ENCODE results near the gene CAMK1D. TPM values are rescaled to one million over a fixed set of nuclear protein-coding genes. Genes with fewer than 3 reads are reported as not detected.

Gene CAMK1D
- total RNA-seq, 2 donors from 2014 or later: 4.8 to 14.5 TPM

- Histone ChIP-seq H3K27ac (no peak overlapping the region), H3K9me3 (no peaks in the 10 kb centered on the region), H3K27me3 (replicated peaks; ENCODE audit: insufficient read depth) (no peaks in the 10 kb centered on the region), H3K4me3 (no peak overlapping the region), H3K36me3 (no peaks in the 10 kb centered on the region), H3K4me1 (replicated peaks) (no peaks in the 10 kb centered on the region)
- DNase-seq (ENCODE audit: low spot score): no peak
- WGBS: 97% methylated on average over 9 of the region's 9 CpGs
- TF ChIP-seq POLR2A (IDR thresholded peaks at IDR 0.05) (no peak), CTCF (IDR thresholded peaks at IDR 0.05) (no peak), POLR2AphosphoS5 (IDR thresholded peaks at IDR 0.05) (no peak)
- intact Hi-C loops (cut with DNase I): no loop called here
These were observed 162.3 kb downstream of the CAMK1D start for GRCh38 chr10:12511651-12512050.

- Histone ChIP-seq H3K27ac (no peak overlapping the region), H3K4me1 (replicated peaks) (no peaks in the 10 kb centered on the region), H3K27me3 (replicated peaks; ENCODE audit: insufficient read depth) (no peaks in the 10 kb centered on the region), H3K4me3 (no peak overlapping the region), H3K36me3 (no peaks in the 10 kb centered on the region), H3K9me3 (no peaks in the 10 kb centered on the region)
- peak; percentile 48 for DNase-seq (ENCODE audit: low spot score)
- WGBS: 76% methylated on average over 18 of the region's 18 CpGs
- intact Hi-C loops (cut with DNase I): no loop called here
- TF ChIP-seq POLR2AphosphoS5 (IDR thresholded peaks at IDR 0.05): peak; percentile 63
- no peak for TF ChIP-seq CTCF (IDR thresholded peaks at IDR 0.05)
- no peak for TF ChIP-seq POLR2A (IDR thresholded peaks at IDR 0.05)
These were observed 163.1 kb downstream of the CAMK1D start for GRCh38 chr10:12512332-12513002.

- no peak for TF ChIP-seq POLR2AphosphoS5 (IDR thresholded peaks at IDR 0.05)
- H3K27ac ChIP-seq: no peak overlapping the region
- H3K9me3 ChIP-seq: no peaks in the 10 kb centered on the region
- intact Hi-C loops (cut with DNase I): no loop called here
- no peaks in the 10 kb centered on the region for H3K36me3 ChIP-seq
- no peaks in the 10 kb centered on the region for H3K27me3 ChIP-seq (replicated peaks; ENCODE audit: insufficient read depth)
- 74% methylated on average over 5 of the region's 5 CpGs for WGBS
- no peak overlapping the region for H3K4me3 ChIP-seq
- no peaks in the 10 kb centered on the region for H3K4me1 ChIP-seq (replicated peaks)
- DNase-seq (ENCODE audit: low spot score): no peak
These were observed 163.6 kb downstream of the CAMK1D start for GRCh38 chr10:12513003-12513365.

- H3K9me3 ChIP-seq: no peaks in the 10 kb centered on the region
- H3K4me3 ChIP-seq: no peak overlapping the region
- no peak overlapping the region for H3K27ac ChIP-seq
- H3K27me3 ChIP-seq (replicated peaks; ENCODE audit: insufficient read depth): no peaks in the 10 kb centered on the region
- TF ChIP-seq POLR2A (IDR thresholded peaks at IDR 0.05): no peak
- no peak for TF ChIP-seq CTCF (IDR thresholded peaks at IDR 0.05)
- H3K4me1 ChIP-seq (replicated peaks): no peaks in the 10 kb centered on the region
- intact Hi-C loops (cut with DNase I): no loop called here
- WGBS: 74% methylated on average over 10 of the region's 10 CpGs
- DNase-seq (ENCODE audit: low spot score): no peak
- H3K36me3 ChIP-seq: no peaks in the 10 kb centered on the region
These were observed 164.7 kb downstream of the CAMK1D start for GRCh38 chr10:12513775-12514673.

- Histone ChIP-seq H3K4me1 (replicated peaks) (no peaks in the 10 kb centered on the region), H3K4me3 (no peak overlapping the region), H3K36me3 (no peaks in the 10 kb centered on the region), H3K27ac (no peak overlapping the region), H3K9me3 (no peaks in the 10 kb centered on the region), H3K27me3 (replicated peaks; ENCODE audit: insufficient read depth) (no peaks in the 10 kb centered on the region)
- intact Hi-C loops (cut with DNase I): no loop called here
- TF ChIP-seq CTCF (IDR thresholded peaks at IDR 0.05) (no peak), POLR2AphosphoS5 (IDR thresholded peaks at IDR 0.05) (no peak), POLR2A (IDR thresholded peaks at IDR 0.05) (no peak)
- WGBS: 100% methylated on average over 1 of the region's 1 CpG
- DNase-seq (ENCODE audit: low spot score): no peak
These were observed 168.7 kb downstream of the CAMK1D start for GRCh38 chr10:12518024-12518423.
